NCI-H446 treated with DMSO at 0.1 percent for 48 hours (cell line): ENCODE data around the gene RAD51B.

Source experiments
- DNase-seq: peaks from one replicate; lab custom pipeline; 2025; lab: John Stamatoyannopoulos, UW

The RAD51B gene

GRCh38 chr14:68728342-68729106 lies 908.9 kb downstream of the RAD51B start:
- DNase-seq = no peak

- DNase-seq = no peak
Measured at GRCh38 chr14:68729556-68729955, 910.0 kb downstream of the RAD51B start.

GRCh38 chr14:68730348-68730747 lies 910.8 kb downstream of the RAD51B start:
- no peak for DNase-seq

DNA sequence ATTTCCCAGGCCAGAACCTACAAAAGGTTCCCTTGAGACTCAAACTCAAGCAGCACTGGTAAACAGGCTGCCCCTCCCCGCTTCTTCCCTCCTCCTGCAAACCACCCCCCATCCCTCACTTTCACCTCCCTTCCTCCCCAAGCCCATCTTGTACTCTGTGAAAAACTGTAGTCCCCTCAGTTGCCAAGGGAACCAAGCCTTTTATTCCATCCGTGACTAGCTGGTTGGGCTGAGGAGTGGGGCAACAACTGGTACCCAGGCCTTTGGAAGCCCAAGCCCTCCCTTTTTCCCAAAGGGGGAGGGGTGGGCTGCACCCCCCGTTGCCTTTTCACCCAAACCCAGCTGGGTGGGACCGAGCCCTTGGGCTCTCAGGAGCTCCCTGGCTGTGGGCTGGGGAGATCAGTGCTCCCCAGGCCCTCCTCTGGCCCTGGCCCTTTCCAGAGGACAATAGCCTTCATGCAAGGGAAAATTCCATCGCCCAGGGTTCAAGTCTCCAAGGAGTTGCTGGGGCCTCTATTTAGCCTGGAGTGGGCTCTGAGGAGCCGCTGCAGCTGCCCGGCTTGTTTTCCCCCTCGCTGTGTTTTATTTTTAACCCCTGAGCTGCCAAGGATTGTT lies 911.3 kb downstream of the RAD51B start:
- DNase-seq = no peak

- DNase-seq = no peak
Measured at GRCh38 chr14:68733086-68733914, 913.7 kb downstream of the RAD51B start.

- no peak for DNase-seq
Measured at GRCh38 chr14:68734231-68734732, 914.7 kb downstream of the RAD51B start.

- DNase-seq = no peak
Measured at GRCh38 chr14:68735856-68736255, 916.3 kb downstream of the RAD51B start.

GRCh38 chr14:68736471-68736871 lies 916.9 kb downstream of the RAD51B start:
- DNase-seq = no peak

DNA sequence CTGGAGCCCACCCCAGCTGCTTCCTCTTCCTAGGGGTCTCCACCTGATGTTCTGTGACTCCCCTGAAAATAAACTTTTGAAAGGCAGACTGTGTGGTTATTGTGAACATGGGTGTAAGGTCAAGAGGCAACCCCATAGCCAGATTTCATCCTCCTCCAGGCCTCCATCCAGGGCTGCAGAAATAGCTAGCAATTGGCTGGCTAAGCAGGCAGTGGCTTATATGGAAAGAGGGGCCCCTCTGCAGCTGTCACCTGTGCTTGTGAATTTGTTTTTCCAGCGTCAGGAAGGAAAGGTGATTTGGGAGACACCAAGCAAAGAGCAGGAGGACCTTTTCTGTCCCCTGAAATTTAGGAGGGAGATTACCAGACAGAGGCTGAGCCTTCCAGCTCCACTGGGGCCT lies 917.5 kb downstream of the RAD51B start:
- DNase-seq = no peak

GRCh38 chr14:68738559-68738958 lies 919.0 kb downstream of the RAD51B start:
- no peak for DNase-seq

- no peak for DNase-seq
Measured at GRCh38 chr14:68739701-68740100, 920.1 kb downstream of the RAD51B start.

- no peak for DNase-seq
Measured at GRCh38 chr14:68740788-68741476, 921.4 kb downstream of the RAD51B start.

DNA sequence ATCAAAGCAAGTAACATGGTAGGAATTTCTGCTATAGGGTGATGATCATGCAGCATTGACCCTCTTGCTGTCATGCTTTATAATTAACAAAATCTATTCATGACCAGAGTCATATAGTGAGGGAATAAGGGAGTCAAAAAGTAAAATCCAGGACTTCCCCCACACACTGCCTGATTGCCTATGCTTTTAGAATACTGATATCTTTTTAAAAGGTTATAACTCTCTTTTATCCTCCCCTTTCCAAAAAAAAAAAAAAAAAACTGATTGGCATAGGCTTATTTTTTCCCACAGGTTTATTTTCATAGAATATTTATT lies 921.9 kb downstream of the RAD51B start:
- DNase-seq = no peak

- DNase-seq = no peak
Measured at GRCh38 chr14:68741839-68742470, 922.4 kb downstream of the RAD51B start.

DNA sequence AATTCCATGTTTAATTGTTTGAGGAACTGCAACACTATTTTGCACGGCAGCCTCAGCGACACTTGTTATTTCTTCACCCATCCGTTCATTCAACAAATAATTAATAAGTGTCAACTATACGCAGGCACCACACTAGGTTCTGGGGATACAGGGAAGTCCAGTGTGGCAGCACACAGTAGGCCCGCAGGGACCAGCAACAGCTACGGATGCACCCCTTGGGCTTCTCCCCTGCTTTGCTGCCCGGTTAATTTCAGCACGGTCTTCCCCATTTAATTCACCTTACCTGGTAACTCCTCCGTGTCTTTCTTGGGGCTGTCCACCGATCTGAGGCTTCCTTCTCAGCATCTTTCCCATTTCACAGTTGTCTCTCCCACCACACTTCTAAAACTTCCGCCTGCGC lies 925.0 kb downstream of the RAD51B start:
- DNase-seq = no peak

DNA sequence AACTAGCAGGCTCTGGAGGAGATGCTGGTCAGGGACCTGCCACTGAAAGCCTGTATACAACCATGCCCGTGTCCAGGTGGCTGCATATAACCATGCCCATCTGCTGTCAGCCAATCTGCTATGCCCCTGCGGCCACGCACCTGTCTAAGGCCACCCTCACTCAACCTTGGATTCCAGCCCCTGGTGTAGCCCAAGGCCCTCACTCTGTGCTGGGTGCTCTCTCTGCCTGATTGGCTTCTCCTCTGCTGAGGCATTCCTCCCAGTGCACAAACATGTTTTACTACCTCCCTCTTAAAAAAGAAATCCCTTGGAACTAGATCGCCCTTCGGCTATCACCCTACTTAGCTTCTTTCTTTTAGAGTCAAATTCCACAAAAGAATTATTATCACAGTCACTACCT lies 927.8 kb downstream of the RAD51B start:
- DNase-seq = no peak

DNA sequence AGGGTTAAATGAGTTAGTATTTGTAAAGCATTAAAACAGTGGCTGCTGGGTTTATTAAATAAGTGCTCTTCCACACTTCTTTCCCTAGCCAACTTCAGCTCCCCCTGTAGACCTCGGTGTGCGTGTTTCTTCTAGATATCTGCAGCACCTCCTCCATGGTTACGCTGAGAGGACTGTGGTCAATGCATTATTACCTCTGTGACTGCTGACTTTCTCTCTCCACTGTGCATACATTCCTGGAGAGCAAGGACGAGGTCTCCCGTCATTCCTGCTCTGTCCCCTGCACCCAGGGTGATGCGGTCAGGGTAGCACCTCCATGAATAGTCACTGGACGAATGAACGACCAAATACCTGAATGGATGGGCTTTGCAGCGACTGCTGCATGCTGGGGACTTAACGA lies 928.7 kb downstream of the RAD51B start:
- no peak for DNase-seq

DNA sequence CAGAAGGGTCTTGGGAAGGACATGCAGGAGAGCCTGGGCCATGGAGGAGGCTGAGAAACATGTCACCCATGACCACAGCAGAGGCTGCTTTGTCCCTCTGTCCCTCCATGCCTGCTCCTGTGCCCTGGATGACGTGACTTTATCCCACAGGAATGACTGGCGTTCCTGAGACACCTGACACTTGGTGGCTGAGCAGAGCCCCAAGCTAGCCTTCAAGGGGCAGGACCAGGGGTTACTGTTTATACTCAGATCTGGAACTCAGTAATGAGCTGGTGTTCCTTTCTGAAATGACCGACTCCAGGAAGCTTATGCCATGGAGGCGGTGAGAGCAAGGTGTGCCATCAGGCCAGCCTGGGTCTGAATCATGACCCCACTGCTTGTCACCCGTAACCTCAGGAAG lies 929.1 kb downstream of the RAD51B start:
- DNase-seq = no peak

DNA sequence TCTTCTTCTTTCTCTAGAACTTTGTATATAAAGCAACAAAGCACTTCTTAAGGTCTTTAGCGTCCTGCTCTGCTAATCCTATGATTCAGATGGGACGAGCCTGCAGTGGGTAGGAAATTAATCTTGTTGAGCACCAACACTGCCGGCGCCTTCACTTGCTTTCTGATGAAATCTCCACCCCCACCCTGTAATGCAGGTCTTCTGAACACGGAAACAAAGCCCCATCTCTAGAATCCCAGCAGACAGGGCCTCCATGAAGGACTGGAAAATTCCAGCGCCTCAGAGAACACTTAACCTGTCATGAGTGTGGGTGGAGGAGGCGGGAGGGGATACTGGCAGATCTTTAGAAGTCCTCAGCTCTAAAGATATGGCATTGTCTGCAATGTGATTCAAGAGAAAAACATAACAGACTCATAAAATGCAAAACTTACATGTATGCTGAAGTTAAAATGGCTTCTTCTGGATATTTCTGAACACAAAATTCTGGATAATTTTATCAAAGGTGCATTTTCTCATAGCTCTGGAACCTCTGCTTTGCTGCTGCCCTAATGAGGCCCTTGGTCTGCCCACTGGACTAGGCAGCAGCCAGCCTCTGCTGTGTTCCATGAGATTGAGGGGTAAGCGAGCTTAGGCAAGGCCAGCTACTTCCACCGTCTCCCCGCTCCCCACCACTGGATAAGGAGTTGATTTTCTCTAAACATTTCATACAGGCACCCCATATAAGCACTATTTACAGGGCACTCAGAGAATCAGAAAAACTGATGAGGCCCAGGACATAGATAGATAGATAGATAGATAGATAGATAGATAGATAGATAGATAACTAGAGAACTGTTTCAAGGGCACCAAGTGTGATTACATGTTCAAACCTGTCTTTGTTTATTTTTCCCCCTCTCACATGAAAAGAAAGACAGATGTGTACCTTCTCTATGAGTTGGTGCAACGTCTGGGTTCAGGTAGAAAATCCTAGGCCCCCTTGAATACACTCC lies 930.2 kb downstream of the RAD51B start:
- no peak for DNase-seq

- no peak for DNase-seq
Measured at GRCh38 chr14:68752271-68753006, 932.9 kb downstream of the RAD51B start.
